GM12878 (cell line): ENCODE measurements around the gene PRDM7. TPM values are rescaled to one million over a fixed set of nuclear protein-coding genes. Genes with fewer than 3 reads are reported as not detected.

ENCODE experiments used
- ATAC-seq: fragments of 200-7000 bp; cut with Tn5 transposase; 3 replicates; pipeline ENCODE4 v1.9.1; 2020; ENCODE audit warnings: mild to moderate bottlenecking, moderate library complexity
- BruUV-seq: library from RNA; stranded (reverse); fragments of 400-500 nt; replicated peaks from 2 replicates; lab custom pipeline; 2021; lab: Mats Ljungman, UMichigan
- CTCF ChIA-PET: fragments of 300-600 bp; sonication (Branson Sonifier 250); formaldehyde crosslinking; extraction: SDS; loops from one replicate; lab custom pipeline; 2021; ENCODE audit warnings: inconsistent platforms; lab: Yijun Ruan, JAX
- POLR2A ChIA-PET: fragments of 350-600 bp; formaldehyde crosslinking; extraction: SDS; loops from one replicate; lab custom pipeline; 2021; ENCODE audit warnings: inconsistent platforms; lab: Charles Lee
- RAD21 ChIA-PET: fragments of 300-600 bp; sonication (Branson Sonifier 250); formaldehyde crosslinking; loops from one replicate; lab custom pipeline; 2023; ENCODE audit warnings: antibody characterized with exemption; ENCODE audit not compliant: unreplicated experiment; lab: Charles Lee
- SMC1A ChIA-PET: fragments of 300-600 bp; sonication (Branson Sonifier 250); formaldehyde crosslinking; loops from one replicate; lab custom pipeline; 2023; ENCODE audit not compliant: unreplicated experiment, uncharacterized antibody; lab: Charles Lee
- DNase-seq: peaks from one replicate; pipeline ENCODE4 v3.0.0-alpha.2; 2011; ENCODE audit warnings: low read depth, low spot score
- FAIRE-seq: peaks from 3 replicates; lab custom pipeline; 2011; peaks lifted over from hg19 to GRCh38; lab: Jason Lieb, UNC
- H2AFZ ChIP-seq: 2 replicates; pipeline ENCODE4 v1.6.0; 2011; ENCODE audit warnings: low read depth, low read length, control low read depth; ENCODE audit not compliant: control insufficient read depth
- H3K27ac ChIP-seq: 2 replicates; pipeline ENCODE4 v1.5.1; 2011; ENCODE audit warnings: control low read depth; ENCODE audit not compliant: control insufficient read depth, insufficient read depth
- H3K27me3 ChIP-seq, 2 experiments: replicated peaks in 1 of 2; 2 replicates each; pipeline versions ENCODE4 v1.6.0 to v1.6.1; 2011; ENCODE audit warnings: low read length in 1 of 2; ENCODE audit not compliant: control insufficient read depth in 2 of 2, insufficient read depth in 2 of 2
- H3K36me3 ChIP-seq, 2 experiments: 2 replicates each; pipeline ENCODE4 v1.5.1; 2011; ENCODE audit warnings: low read length in 1 of 2; ENCODE audit not compliant: control insufficient read depth in 2 of 2, insufficient read depth in 2 of 2
- H3K4me1 ChIP-seq: 2 replicates; pipeline ENCODE4 v1.6.1; 2011; ENCODE audit warnings: mild to moderate bottlenecking, low read length, moderate library complexity, mixed read lengths; ENCODE audit not compliant: control insufficient read depth, insufficient read depth
- H3K4me2 ChIP-seq: 2 replicates; pipeline ENCODE4 v1.6.0; 2011; ENCODE audit warnings: control low read depth; ENCODE audit not compliant: control insufficient read depth, insufficient read depth
- H3K4me3 ChIP-seq: fragments of 200-600 bp; sonication (generic); 2 replicates; pipeline ENCODE4 v1.5.1; 2016
- H3K79me2 ChIP-seq: 2 replicates; pipeline ENCODE4 v1.6.0; 2011; ENCODE audit warnings: low read length; ENCODE audit not compliant: control insufficient read depth, insufficient read depth
- H3K9ac ChIP-seq: 2 replicates; pipeline ENCODE4 v1.8.0; 2011; ENCODE audit warnings: low read length, control low read depth, mixed read lengths; ENCODE audit not compliant: control insufficient read depth, insufficient read depth
- H3K9me3 ChIP-seq: replicated peaks from 3 replicates; pipeline ENCODE4 v1.5.1; 2011; ENCODE audit warnings: mild to moderate bottlenecking, low read length; ENCODE audit not compliant: control insufficient read depth, insufficient read depth
- H4K20me1 ChIP-seq: 2 replicates; pipeline ENCODE4 v1.6.0; 2011; ENCODE audit not compliant: control insufficient read depth, insufficient read depth
- ATF2 ChIP-seq: IDR thresholded peaks from 2 replicates; pipeline ENCODE4 v1.6.1; 2012; ENCODE audit warnings: low read length, inconsistent platforms
- ATF7 ChIP-seq: fragments of 450-650 bp; IDR thresholded peaks from 2 replicates; pipeline ENCODE4 v1.6.1; 2016; ENCODE audit warnings: low read depth, mild to moderate bottlenecking
- CEBPB ChIP-seq, 2 experiments: fragments of 150-350 bp in 1 of 2; IDR thresholded peaks; 2 replicates each; pipeline ENCODE4 v1.6.1; 2012 to 2014; ENCODE audit warnings: low read depth in 2 of 2, low read length in 2 of 2, borderline replicate concordance in 1 of 2, inconsistent platforms in 1 of 2
- FOXM1 ChIP-seq: IDR thresholded peaks from 2 replicates; pipeline ENCODE4 v1.6.1; 2012; ENCODE audit warnings: low read depth, mild to moderate bottlenecking, inconsistent platforms, low read length, moderate library complexity
- GABPA ChIP-seq: IDR thresholded peaks from 2 replicates; pipeline ENCODE4 v1.6.1; 2014; ENCODE audit warnings: antibody characterized with exemption, low read depth, mild to moderate bottlenecking, inconsistent platforms
- IRF4 ChIP-seq: IDR thresholded peaks from 2 replicates; pipeline ENCODE4 v1.6.1; 2011; ENCODE audit warnings: low read depth, low read length
- MEF2B ChIP-seq: fragments of 450-650 bp; IDR thresholded peaks from 2 replicates; pipeline ENCODE4 v1.6.1; 2018; ENCODE audit warnings: mild to moderate bottlenecking, moderate library complexity; ENCODE audit not compliant: partially characterized antibody, poor library complexity, severe bottlenecking
- PML ChIP-seq: IDR thresholded peaks from 2 replicates; pipeline ENCODE4 v1.6.1; 2012; ENCODE audit warnings: low read length, inconsistent platforms
- RAD51 ChIP-seq: fragments of 450-650 bp; IDR thresholded peaks from 2 replicates; pipeline ENCODE4 v1.6.1; 2016; ENCODE audit warnings: moderate library complexity, mild to moderate bottlenecking, inconsistent platforms
- TARDBP ChIP-seq: IDR thresholded peaks from 2 replicates; pipeline ENCODE4 v1.6.1; 2016; ENCODE audit warnings: borderline replicate concordance
- ZZZ3 ChIP-seq: IDR thresholded peaks from 2 replicates; pipeline ENCODE4 v1.6.1; 2011; ENCODE audit warnings: low read depth; ENCODE audit not compliant: control insufficient read depth, insufficient read length
- WGBS: methylation state at CpG from one replicate; pipeline ENCODE4 v1.1.6; 2016; ENCODE audit warnings: low lambda C conversion rate; ENCODE audit not compliant: insufficient replicate concordance, insufficient coverage; ENCODE audit errors: missing lambda C conversion rate; 5-methylcytosine and 5-hydroxymethylcytosine counted together
- in situ Hi-C: fragments of 300-500 bp; cut with MboI; formaldehyde crosslinking; loops from 9 replicates; pipeline ENCODE4 v1.14.3; 2018; ENCODE audit warnings: mixed read lengths
- intact Hi-C: fragments of 100-400 bp; cut with micrococcal nuclease; formaldehyde crosslinking; loops from one replicate; pipeline ENCODE4 v1.14.2; 2022; ENCODE audit not compliant: unreplicated experiment
- polyA plus RNA-seq, 11 experiments: library from polyadenylated mRNA; depleted of rRNA in 4 of 11; unstranded in 6 of 11; stranded (reverse) in 5 of 11; fragments of >200 nt; fragmentation: Nextera tagmentation in 4 of 11; fragmentation: Illumina TruSeq in 1 of 11; extraction: Ambion mirVana in 4 of 11; extraction: Trizol in 1 of 11; gene quantifications; 1 replicate in 1 of 11; 2 replicates in 10 of 11; pipeline versions ENCODE4 v1.2.1 to v1.2.3, GENCODE V29; 2011 to 2016; ENCODE audit warnings: inconsistent platforms in 2 of 11, missing spikeins in 2 of 11, low read depth in 1 of 11
- total RNA-seq, 4 experiments: library from RNA; depleted of rRNA in 3 of 4; stranded (reverse); fragments of >200 nt in 3 of 4; fragmentation: Illumina TruSeq in 1 of 4; extraction: Trizol in 1 of 4; gene quantifications; 2 replicates each; pipeline versions ENCODE4 v1.2.1 to v1.2.3, GENCODE V29; 2013 to 2021
- TF ChIP-seq, protein P1 (sequence below): fragments of 450-650 bp; IDR thresholded peaks from 2 replicates; pipeline ENCODE4 v1.6.1; 2016; ENCODE audit warnings: mild to moderate bottlenecking, moderate library complexity, borderline replicate concordance

PRDM7 gene
- total and polyA plus RNA-seq, 10 of the 15 experiments (the other 5 are each of a cell fraction or from before 2014, with no cell fraction given): not detected

- H3K9me3 ChIP-seq: peaks cover 7% of the 10 kb centered on the region; the same call in 2 of the 3 replicates
- no peak overlapping the region for H2AFZ ChIP-seq
- SMC1A ChIA-PET: no interaction called here
- no peak for TF ChIP-seq FOXM1
- no peak for TF ChIP-seq CEBPB (IDR thresholded peaks at IDR 0.05; ENCODE audit: borderline replicate concordance in 1 of 2, low read depth in 2 of 2, low read length in 2 of 2)
- no peak for TF ChIP-seq ATF2
- no peak for TF ChIP-seq PML
- no peak for TF ChIP-seq ATF7
- no peak for TF ChIP-seq MEF2B
- no peak for TF ChIP-seq IRF4
- TF ChIP-seq ZZZ3: no peak
- TF ChIP-seq, protein P1, sequence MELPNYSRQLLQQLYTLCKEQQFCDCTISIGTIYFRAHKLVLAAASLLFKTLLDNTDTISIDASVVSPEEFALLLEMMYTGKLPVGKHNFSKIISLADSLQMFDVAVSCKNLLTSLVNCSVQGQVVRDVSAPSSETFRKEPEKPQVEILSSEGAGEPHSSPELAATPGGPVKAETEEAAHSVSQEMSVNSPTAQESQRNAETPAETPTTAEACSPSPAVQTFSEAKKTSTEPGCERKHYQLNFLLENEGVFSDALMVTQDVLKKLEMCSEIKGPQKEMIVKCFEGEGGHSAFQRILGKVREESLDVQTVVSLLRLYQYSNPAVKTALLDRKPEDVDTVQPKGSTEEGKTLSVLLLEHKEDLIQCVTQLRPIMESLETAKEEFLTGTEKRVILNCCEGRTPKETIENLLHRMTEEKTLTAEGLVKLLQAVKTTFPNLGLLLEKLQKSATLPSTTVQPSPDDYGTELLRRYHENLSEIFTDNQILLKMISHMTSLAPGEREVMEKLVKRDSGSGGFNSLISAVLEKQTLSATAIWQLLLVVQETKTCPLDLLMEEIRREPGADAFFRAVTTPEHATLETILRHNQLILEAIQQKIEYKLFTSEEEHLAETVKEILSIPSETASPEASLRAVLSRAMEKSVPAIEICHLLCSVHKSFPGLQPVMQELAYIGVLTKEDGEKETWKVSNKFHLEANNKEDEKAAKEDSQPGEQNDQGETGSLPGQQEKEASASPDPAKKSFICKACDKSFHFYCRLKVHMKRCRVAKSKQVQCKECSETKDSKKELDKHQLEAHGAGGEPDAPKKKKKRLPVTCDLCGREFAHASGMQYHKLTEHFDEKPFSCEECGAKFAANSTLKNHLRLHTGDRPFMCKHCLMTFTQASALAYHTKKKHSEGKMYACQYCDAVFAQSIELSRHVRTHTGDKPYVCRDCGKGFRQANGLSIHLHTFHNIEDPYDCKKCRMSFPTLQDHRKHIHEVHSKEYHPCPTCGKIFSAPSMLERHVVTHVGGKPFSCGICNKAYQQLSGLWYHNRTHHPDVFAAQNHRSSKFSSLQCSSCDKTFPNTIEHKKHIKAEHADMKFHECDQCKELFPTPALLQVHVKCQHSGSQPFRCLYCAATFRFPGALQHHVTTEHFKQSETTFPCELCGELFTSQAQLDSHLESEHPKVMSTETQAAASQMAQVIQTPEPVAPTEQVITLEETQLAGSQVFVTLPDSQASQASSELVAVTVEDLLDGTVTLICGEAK: no peak
- no peak for TF ChIP-seq GABPA
- TF ChIP-seq RAD51: no peak
- no peak for TF ChIP-seq TARDBP
- TF ChIP-seq, all 136 proteins: peak for 0
- H3K36me3 ChIP-seq: no peaks in the 10 kb centered on the region
- no peak overlapping the region for H3K4me2 ChIP-seq
- RAD21 ChIA-PET: no interaction called here
- H3K79me2 ChIP-seq: no peaks in the 10 kb centered on the region
- DNase-seq: no peak
- no peaks in the 10 kb centered on the region for H3K4me1 ChIP-seq
- H3K27me3 ChIP-seq: no peaks in the 10 kb centered on the region
- CTCF ChIA-PET: interaction anchor here (0.6 kb wide), 1 partner anchor 16 kb away, joined by 3 read pairs; no protein-coding TSS in a partner anchor
- ATAC-seq: no peak
- no peak overlapping the region for H3K4me3 ChIP-seq
- intact Hi-C loops (no loop called here), in situ Hi-C loops (no loop called here)
- WGBS: 4% methylated on average over 1 of the region's 1 CpG
- BruUV-seq: no TSS peak
- no peaks in the 10 kb centered on the region for H4K20me1 ChIP-seq
- H3K27ac ChIP-seq: no peak overlapping the region
- FAIRE-seq: no peak
- H3K9ac ChIP-seq: no peak overlapping the region
- POLR2A ChIA-PET: no interaction called here
These were observed 23.1 kb downstream of the PRDM7 start for GRCh38 chr16:90053902-90054500.
